NOMO-1 (cell line): ENCODE measurements around the gene PSMD5.

Experiments
- DNase-seq, 2 experiments: peaks; one replicate each; lab custom pipeline; 2025; ENCODE audit not compliant: unreplicated experiment in 2 of 2; lab: John Stamatoyannopoulos, UW

PSMD5 gene

DNA sequence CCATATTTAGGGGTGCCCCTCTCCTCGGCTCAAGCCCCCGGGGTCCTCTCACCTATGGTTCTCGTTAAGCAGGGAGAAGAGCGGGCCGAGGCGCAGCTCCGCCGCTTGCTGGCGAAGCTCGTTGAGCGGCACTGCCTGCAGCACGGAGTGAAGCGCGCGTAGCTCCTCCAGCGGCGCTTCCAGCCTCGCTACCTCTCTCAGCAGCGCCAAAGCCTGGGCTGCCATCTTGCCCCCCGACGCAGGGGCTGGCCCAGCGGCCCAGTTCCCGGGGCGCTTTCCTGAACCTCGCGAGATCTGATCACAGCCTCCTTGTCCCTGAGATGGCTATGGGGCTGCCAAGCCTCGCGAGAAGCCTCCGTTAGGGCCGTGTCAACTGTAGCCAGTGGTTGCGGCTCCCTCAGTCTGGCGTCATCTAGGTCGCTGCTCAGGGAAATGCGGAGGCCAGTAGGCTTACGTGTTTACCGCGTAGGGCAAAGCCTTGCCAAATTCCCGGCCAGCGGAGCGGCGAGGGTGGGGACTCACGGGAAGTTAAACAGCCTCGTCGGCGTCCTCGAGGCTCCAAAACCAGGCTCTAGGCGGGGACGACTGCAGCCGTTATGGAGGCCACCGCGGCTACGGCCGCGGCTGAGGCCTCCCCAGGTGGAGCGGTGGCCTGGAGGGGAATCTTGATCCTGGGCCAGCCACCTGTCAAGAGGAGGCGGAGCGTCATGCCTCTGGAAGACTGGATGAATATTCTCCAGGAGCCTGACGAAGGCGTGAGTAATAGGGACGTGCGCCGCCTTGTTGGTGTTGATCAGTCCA lies at the start of gene PSMD5:
TSS of gene PSMD5 (minus strand) at position 238 of the 801 bp plus-strand sequence. CDS start at position 225, 13 bp downstream.
- DNase-seq: peak; percentile 99 to 100

DNA sequence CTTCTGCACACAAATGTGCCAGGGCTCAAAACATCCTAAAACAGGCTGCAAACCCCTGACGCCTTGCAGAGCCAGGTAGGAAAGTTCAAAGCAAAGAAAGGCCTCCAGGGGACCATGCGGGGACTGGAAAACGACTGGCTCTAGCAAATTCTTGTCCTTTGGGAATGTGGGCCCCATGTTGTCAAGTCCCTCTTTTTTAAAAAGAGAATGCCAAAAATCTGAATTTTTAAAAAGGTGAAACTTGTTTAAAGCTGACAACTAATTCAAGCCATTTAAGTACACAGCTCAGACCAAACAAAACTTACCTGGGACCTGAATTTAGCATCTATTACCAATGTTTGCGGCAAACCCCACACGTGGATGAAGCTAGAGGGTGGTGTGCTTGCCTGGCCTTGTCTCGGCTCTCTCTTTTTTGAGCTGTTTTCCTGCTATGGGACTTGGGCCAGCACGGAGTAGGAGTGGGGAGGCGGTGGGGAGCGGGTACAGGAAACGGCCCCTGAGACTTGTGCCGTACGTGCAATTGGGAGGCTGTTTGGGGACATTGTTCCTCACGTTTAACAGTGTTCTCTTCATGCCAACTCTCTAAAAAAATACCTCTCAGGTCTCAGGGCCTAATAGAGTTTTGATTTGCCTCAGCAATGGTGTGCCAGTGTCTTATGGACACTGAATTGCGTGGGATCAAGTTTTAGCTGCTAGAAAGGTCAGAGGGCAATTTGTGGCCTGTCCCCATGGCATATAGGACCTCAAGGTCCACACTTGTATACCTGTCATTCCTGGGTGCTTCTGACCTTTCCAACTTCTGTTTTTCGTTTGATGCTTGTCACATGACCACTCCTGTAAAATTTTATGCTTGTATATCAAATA lies 49.4 kb upstream of the PSMD5 start:
- no peak for DNase-seq

DNA sequence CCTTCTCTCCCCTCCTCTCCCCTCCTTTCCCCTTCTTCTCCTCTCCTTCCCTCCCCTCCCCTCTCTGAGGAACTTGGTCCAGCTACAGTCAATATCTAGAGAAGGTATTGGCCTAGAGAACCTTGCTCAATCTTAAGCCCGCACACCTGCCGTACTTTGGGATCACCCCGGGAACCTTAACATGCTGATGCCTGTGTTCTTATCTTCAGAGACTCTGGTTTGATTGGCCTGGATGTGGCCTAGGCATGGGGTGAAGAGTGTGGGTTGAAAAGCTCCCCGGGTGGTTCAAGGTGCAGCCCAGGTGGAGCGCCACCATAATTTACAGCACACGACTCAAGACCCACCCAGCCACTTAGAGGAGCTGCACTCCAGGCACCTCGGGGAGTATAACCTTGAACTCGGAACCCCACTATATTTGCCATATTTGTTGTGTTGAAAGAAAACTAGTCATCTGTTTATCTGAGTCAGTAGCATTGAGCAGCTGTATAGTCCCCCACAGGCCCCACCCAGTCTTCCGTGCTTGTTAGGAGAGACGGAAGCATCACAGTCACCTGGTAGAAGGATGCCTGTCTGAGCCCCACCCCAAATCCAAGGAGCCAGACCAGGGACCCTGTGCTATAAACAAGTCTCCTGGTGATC lies 48.6 kb upstream of the PSMD5 start:
- DNase-seq: no peak

DNA sequence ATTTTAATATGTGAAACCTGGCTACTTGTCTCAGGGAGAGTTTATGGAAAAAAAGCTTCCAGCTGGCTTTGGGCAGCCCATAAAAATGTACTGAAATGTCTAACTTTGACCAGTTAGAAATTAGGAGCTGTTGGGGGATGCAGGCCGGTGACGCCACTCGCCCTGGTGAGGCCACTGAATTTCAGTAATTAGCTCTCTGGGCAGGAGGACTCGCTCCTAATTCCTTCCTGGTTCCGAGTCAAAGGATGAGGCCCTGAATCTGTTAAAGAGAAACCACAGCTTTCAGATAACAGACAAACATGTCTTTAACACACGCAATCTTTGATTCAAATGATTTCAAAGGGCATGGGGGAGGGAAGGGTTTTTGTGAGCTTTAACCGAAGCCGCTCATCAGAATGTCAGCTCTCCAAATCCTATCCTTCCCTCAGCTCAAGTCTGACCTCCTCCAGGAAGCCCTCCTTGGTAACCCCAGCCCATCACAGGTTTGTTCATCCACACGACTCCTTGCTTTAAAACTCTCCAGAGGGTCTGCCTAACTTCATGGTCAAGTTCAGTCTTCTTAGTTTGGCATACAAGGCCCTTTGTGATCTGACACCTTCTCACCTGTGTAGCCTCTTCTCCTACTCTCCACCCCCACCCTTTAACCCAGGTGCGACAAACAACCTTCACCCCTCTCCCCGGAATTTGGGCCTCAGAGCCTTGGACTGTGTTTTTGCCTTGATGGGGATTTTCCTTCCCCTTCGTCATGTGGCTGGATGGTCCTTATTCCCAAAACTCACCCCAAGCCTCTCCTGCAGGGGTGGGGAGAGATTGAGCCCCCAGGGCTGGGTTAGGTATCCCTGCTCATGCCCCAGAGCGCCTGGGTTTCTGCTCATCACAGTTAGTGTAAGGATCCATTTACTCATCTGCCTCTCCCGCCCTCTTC lies 47.9 kb upstream of the PSMD5 start:
- peak; percentile 53 to 58 for DNase-seq

DNA sequence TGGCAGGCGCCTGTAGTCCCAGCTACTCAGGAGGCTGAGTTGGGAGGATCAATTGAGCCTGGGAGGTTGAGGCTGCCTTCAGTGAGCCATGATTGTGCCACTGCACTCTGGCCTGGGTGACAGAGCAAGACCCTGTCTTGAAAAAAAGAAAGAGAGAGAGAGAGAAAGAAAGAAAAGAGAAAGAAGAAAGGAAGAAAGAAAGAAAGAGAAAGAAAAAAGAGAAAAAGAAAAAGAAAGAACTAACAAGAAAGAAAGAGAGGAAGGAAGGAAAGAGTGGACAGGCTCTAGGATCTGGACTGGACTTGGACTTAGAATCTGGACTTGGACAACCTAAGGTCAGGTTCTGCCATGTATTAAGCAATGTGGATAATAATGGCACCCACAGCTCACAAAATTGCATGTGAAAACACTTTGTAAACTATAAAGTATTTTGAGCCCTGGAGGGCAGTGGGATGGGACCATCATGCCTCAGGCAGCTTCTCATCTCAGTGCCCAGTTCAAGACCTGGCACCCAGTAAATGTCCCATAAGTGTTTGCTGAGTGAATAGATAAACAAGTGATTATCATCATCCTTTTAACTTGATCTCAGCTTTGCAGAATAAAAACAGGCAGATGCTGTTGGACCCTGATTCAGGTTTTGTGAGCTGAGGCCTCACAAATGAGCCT lies 47.0 kb upstream of the PSMD5 start:
- no peak for DNase-seq

DNA sequence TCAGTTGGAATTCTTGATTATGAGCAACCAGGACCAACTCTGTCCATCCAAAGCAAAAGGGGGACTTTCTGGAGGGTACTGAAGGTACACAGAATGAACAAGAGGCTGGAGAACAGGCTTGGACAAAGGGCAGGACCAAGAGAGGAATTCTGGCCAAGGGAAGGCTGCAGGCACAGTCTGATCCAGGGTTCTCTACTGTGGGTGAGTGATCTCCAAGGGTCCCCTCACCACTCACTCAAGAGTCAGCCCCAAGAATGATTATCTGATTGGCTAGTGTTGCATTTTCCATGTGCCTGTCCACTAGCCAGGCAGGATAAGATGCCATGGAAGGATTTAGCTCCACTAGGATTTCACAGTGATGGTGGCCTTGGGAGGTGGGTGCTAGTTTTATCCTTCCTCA lies 45.9 kb upstream of the PSMD5 start:
- no peak for DNase-seq

DNA sequence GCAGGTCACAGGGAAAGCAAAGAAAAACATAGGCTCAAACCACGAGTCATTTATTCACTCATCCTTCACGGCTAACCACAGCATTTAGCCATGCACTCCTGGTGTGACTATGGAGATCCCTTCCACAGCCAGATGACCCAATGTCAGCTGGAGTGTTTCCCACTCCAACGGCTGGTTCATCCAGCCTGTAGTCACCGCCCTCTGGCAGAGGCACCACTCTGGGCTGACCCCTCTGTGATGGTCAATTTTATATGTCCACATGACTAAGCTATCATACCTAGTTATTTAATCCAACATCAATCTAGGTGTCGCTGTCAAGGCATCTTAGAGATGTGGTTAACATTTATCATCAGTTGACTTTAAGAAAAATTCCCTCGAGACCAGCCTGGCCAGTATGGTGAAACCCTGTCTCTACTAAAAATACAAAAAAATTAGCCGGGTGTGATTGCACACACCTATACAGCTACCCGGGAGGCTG lies 43.8 kb upstream of the PSMD5 start:
- no peak for DNase-seq

DNA sequence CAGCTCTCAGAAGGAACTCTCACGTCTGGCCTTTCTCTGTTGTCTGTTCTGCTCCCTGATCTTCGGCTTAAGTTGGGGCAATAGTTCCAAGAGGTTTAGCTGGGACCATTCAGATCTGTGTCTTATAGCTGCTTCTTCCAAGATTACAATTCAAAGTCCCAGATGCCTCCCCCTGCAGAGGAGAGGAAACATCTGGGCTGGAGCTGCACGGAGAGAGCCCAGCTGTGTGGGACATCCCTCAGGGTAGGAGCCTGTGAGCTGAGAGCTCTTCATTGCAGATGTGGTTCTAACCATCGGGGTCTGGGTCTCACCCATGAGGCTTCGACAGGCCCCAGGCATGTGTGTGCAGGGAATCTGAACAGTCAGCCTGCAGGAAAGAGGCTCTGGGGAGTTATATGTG lies 43.2 kb upstream of the PSMD5 start:
- no peak for DNase-seq

DNA sequence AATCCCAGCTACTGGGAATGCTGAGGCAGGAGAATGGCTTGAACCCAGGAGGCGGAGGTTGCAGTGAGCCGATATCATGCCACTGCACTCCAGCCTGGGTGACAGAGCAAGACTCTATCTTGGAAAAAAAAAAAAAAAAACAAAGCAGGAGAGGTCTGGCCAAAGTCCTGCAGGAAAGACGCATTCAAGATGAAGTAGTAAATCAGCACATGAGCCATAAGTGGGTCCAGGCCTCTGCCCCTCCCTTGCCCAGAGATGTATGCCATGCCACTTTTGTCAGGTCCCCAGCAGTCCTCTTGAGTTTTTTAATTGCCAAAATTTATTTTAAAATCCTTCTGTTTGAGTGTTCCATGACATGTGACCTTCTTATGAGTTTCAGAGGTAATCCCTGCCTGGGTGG lies 42.7 kb upstream of the PSMD5 start:
- DNase-seq: no peak

DNA sequence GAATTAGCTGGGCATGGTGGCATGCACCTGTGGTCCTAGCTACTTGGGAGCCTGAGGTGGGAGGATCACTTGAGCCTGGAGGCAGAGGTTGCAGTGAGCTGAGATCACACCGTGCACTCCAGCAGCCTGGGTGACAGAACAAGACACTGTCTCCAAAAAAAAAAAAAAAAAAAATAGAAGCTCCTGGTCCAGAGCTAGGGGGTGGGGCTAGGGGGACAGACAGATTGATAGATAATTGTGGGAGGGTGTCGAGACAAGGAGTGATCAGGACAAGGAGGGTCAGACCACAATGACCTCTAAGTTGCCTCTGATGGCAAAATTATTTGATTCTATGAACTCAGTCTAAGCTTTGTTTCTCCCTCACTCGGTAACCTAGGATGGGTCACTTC lies 40.9 kb upstream of the PSMD5 start:
- no peak for DNase-seq

DNA sequence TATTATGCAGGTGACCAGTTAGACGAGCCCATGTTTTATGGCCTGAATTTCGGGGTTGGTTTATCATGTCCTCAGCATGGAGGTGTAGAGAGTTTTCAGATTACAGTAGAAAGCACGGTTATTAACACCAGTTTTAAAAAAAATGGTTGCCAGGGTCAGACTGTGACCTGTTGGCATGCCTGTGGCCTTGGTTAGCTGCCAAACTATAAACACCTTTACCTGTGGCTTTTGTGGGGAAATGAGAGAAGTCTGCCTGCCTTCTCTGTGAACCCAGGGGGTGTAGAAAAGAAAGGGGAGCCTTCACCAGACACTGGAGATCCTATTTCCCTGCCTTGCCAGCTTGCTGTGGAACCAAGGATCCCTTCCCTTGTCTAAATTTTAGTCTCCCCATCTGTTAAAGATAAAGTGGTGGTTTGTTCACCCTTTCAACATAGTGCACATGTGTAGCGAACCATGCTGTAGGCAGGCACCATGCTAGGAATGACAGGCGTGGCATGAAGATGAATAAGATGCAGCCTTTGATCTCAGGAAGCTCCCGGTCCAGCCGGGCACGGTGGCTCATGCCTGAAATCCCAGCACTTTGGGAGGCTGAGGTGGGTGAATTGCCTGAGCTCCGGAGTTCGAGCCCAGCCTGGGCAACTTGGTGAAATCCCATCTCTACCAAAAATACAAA lies 40.3 kb upstream of the PSMD5 start:
- DNase-seq: no peak

DNA sequence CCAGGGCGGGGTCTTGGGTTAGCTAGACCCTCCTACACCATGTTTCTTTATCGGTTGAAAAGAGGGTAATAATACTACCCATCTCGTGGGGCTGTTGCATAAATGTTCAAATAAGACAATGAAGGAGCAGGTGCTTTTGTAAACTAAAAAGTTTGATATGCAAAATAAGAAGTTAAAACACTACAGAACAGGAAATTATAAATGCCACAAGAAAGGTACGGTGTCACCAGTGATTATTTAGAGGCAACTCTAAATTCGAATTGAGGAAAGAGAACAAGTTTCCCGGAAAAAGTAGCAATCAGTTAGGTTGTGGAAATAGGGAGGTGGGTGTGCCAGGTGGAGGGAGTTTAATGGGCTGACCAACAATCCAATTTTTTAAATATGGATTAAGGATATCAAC lies 36.7 kb upstream of the PSMD5 start:
- DNase-seq: no peak

DNA sequence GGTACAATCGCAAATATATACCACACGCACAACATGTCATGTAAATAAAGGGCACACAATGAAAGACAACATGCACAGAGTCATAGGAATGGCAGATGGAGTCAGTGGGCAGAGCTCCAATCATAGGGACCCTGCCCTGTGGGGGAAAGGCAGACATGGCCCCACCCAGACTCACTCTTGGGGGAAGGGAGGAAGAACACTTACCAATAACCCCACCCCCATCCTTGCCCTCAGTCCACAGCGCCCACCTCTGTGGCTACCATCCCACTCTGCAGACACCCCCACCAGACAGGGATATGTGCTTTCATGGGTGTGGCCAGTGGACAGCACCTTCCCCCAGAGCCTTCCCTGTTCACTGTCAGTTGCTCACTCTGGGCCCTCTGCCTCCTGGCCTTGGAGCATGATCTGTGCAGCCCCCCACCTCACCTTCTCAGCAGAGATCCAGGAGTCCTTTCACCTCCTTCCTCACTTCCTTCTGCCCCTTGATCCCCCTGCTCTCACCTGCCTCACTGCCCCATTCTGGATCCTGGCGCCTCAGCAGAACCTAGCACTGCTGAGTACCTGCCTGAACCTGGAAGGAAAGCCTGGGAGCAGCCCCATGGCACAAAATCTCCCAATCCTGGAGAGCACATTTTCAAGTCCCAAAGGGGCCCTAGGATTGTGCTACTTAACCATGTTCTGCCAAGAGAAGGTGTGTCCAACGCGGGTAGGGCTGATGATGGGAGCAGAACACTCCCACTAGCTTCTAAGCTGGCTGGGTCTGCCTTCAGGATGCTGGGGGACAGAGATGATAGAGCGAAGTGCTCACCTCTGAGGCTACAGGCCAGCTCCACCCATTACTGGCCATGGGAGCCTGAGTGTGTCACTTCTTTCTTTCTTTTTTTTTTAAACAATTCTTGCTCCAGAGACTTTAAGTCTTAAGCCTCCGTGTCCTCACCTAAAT lies 35.7 kb upstream of the PSMD5 start:
- no peak for DNase-seq

DNA sequence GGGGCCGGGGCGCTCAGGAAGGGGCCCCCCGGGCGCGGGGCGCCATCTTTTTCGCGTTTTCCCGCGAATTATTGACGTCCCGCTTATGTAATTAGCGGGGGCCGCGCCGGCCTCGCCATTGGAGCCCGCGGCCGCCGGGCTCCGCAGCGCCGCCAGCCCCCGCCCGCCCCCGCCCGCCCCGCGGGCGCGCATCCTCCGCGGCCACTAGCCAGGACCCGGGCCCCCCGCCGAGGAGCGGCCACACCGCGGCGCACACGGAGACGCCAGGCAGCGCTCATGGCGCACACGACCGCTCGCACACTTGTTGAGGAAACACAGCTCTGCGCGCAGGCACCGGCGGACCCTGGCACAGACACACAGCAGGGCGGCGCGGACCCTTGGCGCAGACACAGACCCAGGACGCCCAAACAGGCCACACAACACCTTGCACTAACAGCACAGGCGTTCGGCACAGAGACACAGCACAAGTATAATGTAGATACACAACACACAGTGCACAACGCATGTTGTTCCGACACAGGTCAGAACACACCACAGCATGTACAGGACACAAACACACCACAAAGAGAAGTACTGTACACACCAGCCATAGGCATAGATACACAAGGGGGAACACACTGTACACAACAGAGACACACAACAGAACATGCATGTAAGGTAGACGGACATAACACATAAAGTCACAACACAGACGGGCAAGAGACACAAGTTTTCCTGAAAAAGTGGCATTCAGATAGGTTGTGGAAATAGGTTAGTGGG lies 34.7 kb upstream of the PSMD5 start:
- DNase-seq: peak; percentile 68 to 84

DNA sequence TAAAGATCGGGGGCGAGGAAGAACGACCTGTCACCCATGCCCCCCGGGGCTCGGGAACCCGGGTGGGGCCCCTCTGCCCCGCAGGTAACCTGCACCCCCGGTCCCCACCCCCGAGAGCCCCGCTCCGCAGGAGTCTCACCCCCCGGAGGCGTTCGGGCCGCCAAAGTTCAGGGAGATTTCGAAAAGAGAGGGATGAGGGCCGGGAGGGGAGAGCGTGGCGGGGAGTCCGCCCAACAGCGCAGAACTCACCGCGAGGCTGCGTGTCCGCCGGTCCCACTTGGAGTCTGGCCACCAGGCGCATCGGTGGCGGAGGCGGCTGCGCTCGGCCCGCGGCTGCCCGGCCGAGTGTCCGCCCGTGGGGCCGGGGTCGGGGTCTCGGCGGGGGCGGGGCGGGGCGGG lies 34.1 kb upstream of the PSMD5 start, which contains the start of gene PHF19:
TSS of gene PHF19 (minus strand) at position 347 of the 399 bp plus-strand sequence. CDS start 2,447 bp downstream, outside the sequence.
- peak; percentile 63 to 66 for DNase-seq

DNA sequence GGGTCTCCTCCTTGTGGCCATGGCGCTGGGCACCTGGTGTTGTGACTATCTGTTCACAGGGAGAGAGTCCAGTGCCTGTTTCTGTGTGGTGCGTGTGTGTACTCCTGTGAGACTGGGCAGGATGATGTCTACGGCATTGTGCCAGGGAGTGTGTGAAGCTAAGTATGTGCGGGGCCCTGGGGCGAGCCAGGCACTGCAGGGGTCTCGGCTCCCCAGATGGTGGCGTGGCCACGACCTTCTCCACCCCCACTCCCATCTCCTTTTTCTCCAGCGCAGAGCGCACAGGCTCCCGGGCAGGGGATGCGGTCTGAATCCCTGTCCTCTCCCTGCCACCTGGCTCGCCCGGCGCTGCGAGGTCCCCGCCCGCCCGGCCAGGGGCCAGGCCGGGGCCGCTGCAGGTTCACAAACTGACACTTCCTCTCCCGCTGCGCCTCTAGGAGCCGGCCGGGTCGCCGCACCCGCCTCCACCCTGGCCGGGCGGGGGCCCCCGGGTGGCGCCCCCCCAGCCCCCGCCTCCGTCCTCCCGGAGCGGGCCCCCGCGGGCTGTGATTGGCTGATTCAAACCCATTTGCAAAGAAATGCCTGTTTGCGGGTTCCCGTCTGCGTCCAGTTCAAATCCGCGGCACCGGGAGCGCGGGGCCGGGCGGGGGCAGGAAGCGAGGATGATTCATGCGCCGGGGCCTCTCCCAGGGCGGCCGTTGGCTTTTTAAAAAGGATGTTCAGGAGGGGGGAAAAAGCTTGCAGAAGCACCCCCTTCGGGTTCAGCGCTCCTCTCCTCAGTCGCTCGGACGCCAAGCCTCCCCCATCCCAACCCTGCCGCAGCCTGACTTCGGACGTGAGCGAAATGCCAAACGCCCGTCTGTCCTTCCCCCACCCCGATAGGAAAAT lies 33.5 kb upstream of the PSMD5 start:
- peak; percentile 97 for DNase-seq
